ENCODE results near the gene DLG2.

Gene DLG2

DNA sequence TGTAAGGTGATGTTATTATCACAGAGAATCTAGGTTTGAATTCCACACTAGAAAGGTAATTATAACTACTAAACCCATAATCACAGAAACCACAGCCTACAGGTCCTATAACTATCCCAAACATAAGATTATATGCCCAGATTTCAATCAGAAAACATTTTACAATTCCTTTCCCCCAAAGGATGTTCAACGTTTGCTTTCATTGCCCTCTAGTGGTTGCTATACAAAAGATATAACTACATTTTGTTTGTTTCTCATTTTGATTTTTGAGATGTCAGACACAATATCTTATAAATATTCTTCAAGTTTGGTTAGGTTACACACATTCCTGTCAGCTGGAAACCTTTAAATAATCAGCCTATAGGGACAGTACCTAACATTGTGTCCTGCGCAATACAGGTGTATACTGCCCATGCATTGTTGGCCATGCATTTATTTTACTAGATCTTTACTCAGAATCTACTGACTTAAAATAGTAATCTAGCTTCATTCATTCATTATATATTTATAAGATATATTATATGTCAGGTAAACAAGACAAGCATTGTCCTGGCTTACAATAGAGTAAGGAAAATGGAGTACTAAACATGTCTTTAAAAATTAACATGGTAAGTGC, 1810.5 kb downstream of the DLG2 start:
- Histone ChIP-seq H3K27ac (ENCODE audit: low read length) (no peak overlapping the region), H3K79me2 (ENCODE audit: low read length) (no peaks in the 10 kb centered on the region), H2AFZ (ENCODE audit: low read length) (no peak overlapping the region), H3K9me3 (replicated peaks; ENCODE audit: insufficient read depth, low read length) (no peaks in the 10 kb centered on the region), H3K27me3 (replicated peaks; ENCODE audit: insufficient read depth, low read length) (no peaks in the 10 kb centered on the region), H3F3A (ENCODE audit: insufficient read depth, low read length) (no peaks in the 10 kb centered on the region), H3K4me3 (ENCODE audit: low read length) (no peak overlapping the region), H4K20me1 (ENCODE audit: insufficient read depth, low read length) (no peaks in the 10 kb centered on the region), H3K36me3 (replicated peaks; ENCODE audit: insufficient read depth, low read length) (no peaks in the 10 kb centered on the region), H3K9me2 (replicated peaks; ENCODE audit: insufficient read depth, low read length) (no peaks in the 10 kb centered on the region), H3K9ac (ENCODE audit: low read length) (no peak overlapping the region), H3K4me2 (ENCODE audit: low read depth, low read length) (no peak overlapping the region), H3K4me1 (ENCODE audit: low read length) (no peaks in the 10 kb centered on the region)
- DNase-seq: peak; percentile 53
- TF ChIP-seq CTCF (IDR thresholded peaks at IDR 0.05; ENCODE audit: low read length) (peak; percentile 63), EZH2phosphoT487 (IDR thresholded peaks at IDR 0.05; ENCODE audit: low read length) (no peak)

- Histone ChIP-seq H3K9me3 (replicated peaks; ENCODE audit: insufficient read depth, low read length) (no peaks in the 10 kb centered on the region), H4K20me1 (ENCODE audit: insufficient read depth, low read length) (no peaks in the 10 kb centered on the region), H3K4me3 (ENCODE audit: low read length) (no peak overlapping the region), H3K4me2 (ENCODE audit: low read depth, low read length) (no peak overlapping the region), H3K4me1 (ENCODE audit: low read length) (no peaks in the 10 kb centered on the region), H3K9me2 (replicated peaks; ENCODE audit: insufficient read depth, low read length) (no peaks in the 10 kb centered on the region), H3F3A (ENCODE audit: insufficient read depth, low read length) (no peaks in the 10 kb centered on the region), H3K36me3 (replicated peaks; ENCODE audit: insufficient read depth, low read length) (no peaks in the 10 kb centered on the region), H3K79me2 (ENCODE audit: low read length) (no peaks in the 10 kb centered on the region), H2AFZ (ENCODE audit: low read length) (no peak overlapping the region), H3K27me3 (replicated peaks; ENCODE audit: insufficient read depth, low read length) (no peaks in the 10 kb centered on the region), H3K27ac (ENCODE audit: low read length) (no peak overlapping the region), H3K9ac (ENCODE audit: low read length) (no peak overlapping the region)
- TF ChIP-seq EZH2 (optimal IDR thresholded peaks at IDR 0.05; ENCODE audit: low read depth, low read length) (no peak), CTCF (IDR thresholded peaks at IDR 0.05; ENCODE audit: low read length) (no peak), EZH2phosphoT487 (IDR thresholded peaks at IDR 0.05; ENCODE audit: low read length) (no peak)
- no peak for DNase-seq
These were observed 1811.4 kb downstream of the DLG2 start for GRCh38 chr11:83815736-83816135.

DNA sequence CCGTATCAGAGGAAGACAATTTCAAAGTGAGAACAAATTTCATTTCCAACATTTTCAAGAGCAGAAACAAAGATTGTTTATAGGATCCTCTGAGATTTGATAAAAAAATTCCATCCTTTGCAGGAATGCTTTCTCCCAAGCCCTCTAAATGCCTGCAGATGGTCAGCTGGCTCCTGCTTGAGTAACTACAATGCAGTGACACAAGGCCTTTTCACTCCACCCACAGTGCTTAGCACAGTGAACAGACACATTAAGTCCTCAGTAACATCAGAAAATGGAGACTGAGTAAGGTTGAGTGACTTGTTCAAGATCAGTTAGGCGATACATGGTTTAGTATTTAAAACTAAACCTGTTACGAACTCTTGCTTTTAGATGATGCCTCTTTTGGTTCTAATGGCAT, 1813.8 kb downstream of the DLG2 start:
- Histone ChIP-seq H3K4me1 (ENCODE audit: low read length) (no peaks in the 10 kb centered on the region), H3F3A (ENCODE audit: insufficient read depth, low read length) (no peaks in the 10 kb centered on the region), H3K27me3 (replicated peaks; ENCODE audit: insufficient read depth, low read length) (no peaks in the 10 kb centered on the region), H3K79me2 (ENCODE audit: low read length) (no peaks in the 10 kb centered on the region), H3K4me2 (ENCODE audit: low read depth, low read length) (no peak overlapping the region), H3K36me3 (replicated peaks; ENCODE audit: insufficient read depth, low read length) (no peaks in the 10 kb centered on the region), H2AFZ (ENCODE audit: low read length) (no peak overlapping the region), H3K27ac (ENCODE audit: low read length) (no peak overlapping the region), H3K9me3 (replicated peaks; ENCODE audit: insufficient read depth, low read length) (no peaks in the 10 kb centered on the region), H3K9me2 (replicated peaks; ENCODE audit: insufficient read depth, low read length) (no peaks in the 10 kb centered on the region), H3K9ac (ENCODE audit: low read length) (no peak overlapping the region), H4K20me1 (ENCODE audit: insufficient read depth, low read length) (no peaks in the 10 kb centered on the region), H3K4me3 (ENCODE audit: low read length) (no peak overlapping the region)
- no peak for DNase-seq
- TF ChIP-seq EZH2phosphoT487 (IDR thresholded peaks at IDR 0.05; ENCODE audit: low read length): no peak

- Histone ChIP-seq H3K4me2 (ENCODE audit: low read depth, low read length) (no peak overlapping the region), H3K27me3 (replicated peaks; ENCODE audit: insufficient read depth, low read length) (no peaks in the 10 kb centered on the region), H3F3A (ENCODE audit: insufficient read depth, low read length) (no peaks in the 10 kb centered on the region), H3K36me3 (replicated peaks; ENCODE audit: insufficient read depth, low read length) (no peaks in the 10 kb centered on the region), H3K27ac (ENCODE audit: low read length) (no peak overlapping the region), H3K4me1 (ENCODE audit: low read length) (no peaks in the 10 kb centered on the region), H3K4me3 (ENCODE audit: low read length) (no peak overlapping the region), H2AFZ (ENCODE audit: low read length) (no peak overlapping the region), H3K9me3 (replicated peaks; ENCODE audit: insufficient read depth, low read length) (no peaks in the 10 kb centered on the region), H3K9ac (ENCODE audit: low read length) (no peak overlapping the region), H3K79me2 (ENCODE audit: low read length) (no peaks in the 10 kb centered on the region), H4K20me1 (ENCODE audit: insufficient read depth, low read length) (no peaks in the 10 kb centered on the region), H3K9me2 (replicated peaks; ENCODE audit: insufficient read depth, low read length) (no peaks in the 10 kb centered on the region)
- no peak for TF ChIP-seq EZH2phosphoT487 (IDR thresholded peaks at IDR 0.05; ENCODE audit: low read length)
- no peak for DNase-seq
These were observed 1817.9 kb downstream of the DLG2 start for GRCh38 chr11:83809274-83809673.

Data from MM.1S (cell line).